ENCODE data around the gene HDGF. TPM values are rescaled to one million over a fixed set of nuclear protein-coding genes. Genes with fewer than 3 reads are reported as not detected.
A peak's percentile ranks its signal among the peaks of the same experiment; 100 is the strongest.

HDGF gene
- total RNA-seq, 1 experiment from 2014 or later, result 310 TPM

GRCh38 chr1:156750711-156751450 lies 594 bp downstream of the HDGF start:
- no peak overlapping the region for H2BK20ac ChIP-seq (ENCODE audit: low read depth, low read length, poor library complexity, severe bottlenecking)
- H3K23me2 ChIP-seq (ENCODE audit: insufficient read length, low read depth, low read length, poor library complexity, severe bottlenecking), result peaks cover 23% of the 10 kb centered on the region
- Mint-ChIP-seq H3K27ac (peak overlapping the region; percentile 88 to 98 (median 96)), H3K27me3 (ENCODE audit: low read depth) (no peaks in the 10 kb centered on the region), H3K9me3 (no peaks in the 10 kb centered on the region), H3K4me1 (peaks cover 46 to 49% of the 10 kb centered on the region in 2 experiments), H3K36me3 (ENCODE audit: insufficient read depth in 1 of 3, low read depth in 3 of 3) (peaks cover 2 to 12% (median 11%) of the 10 kb centered on the region in 3 experiments), H3K4me3 (peak overlapping the region; percentile 91 to 94)
- H3K14ac ChIP-seq (ENCODE audit: insufficient read depth, low read length), result peak overlapping the region; percentile 93
- H3K27me3 ChIP-seq (ENCODE audit: insufficient read depth, low read length), result no peaks in the 10 kb centered on the region
- H3K27ac ChIP-seq (ENCODE audit: insufficient read length, low read depth, low read length), result no peak overlapping the region
- no peak for DNase-seq
- no peak; the same call in 2 of the 3 replicates for TF ChIP-seq CTCF (conservative IDR thresholded peaks at IDR 0.05)
- no CpG with 5 or more reads among the region's 64 CpGs for WGBS (ENCODE audit: extremely low coverage, insufficient read length, low lambda C conversion rate)
- peak overlapping the region; percentile 51 for H2BK120ac ChIP-seq (ENCODE audit: low read depth, low read length, poor library complexity, severe bottlenecking)
- H3K23ac ChIP-seq (ENCODE audit: insufficient read length, low read depth, low read length), result no peak overlapping the region
- H3K4me1 ChIP-seq (ENCODE audit: insufficient read depth, low read length), result peaks cover 25% of the 10 kb centered on the region
- peaks cover 27% of the 10 kb centered on the region; the same call in 1 of the 2 replicates for H3K79me2 ChIP-seq (ENCODE audit: insufficient read depth, low read length)
- H3K56ac ChIP-seq (ENCODE audit: insufficient read length, low read depth, low read length), result no peak overlapping the region
- no peak overlapping the region for H3T11ph ChIP-seq (ENCODE audit: low read length)
- H4K20me1 ChIP-seq (ENCODE audit: control insufficient read depth, insufficient read depth, insufficient read length), result no peaks in the 10 kb centered on the region
- H3K4me2 ChIP-seq (ENCODE audit: insufficient read depth, insufficient read length, low read length), result peak overlapping the region; percentile 73
- H2BK15ac ChIP-seq (ENCODE audit: low read depth, low read length), result no peak overlapping the region; the same call in 1 of the 2 replicates
- no peaks in the 10 kb centered on the region for H3K79me1 ChIP-seq (ENCODE audit: insufficient read depth, low read depth, low read length, poor library complexity, severe bottlenecking)
- H4K5ac ChIP-seq (ENCODE audit: insufficient read length, low read depth, low read length), result no peak overlapping the region
- H4K8ac ChIP-seq (replicated peaks; ENCODE audit: insufficient read length, low read depth, low read length), result no peak overlapping the region
- no peak overlapping the region for H2AFZ ChIP-seq (ENCODE audit: low read length)
- H2AK5ac ChIP-seq (ENCODE audit: insufficient read length, low read length), result no peak overlapping the region
- H3K9ac ChIP-seq (ENCODE audit: extremely low read depth, insufficient read length, low read length), result peak overlapping the region; percentile 85
- no peak overlapping the region; the same call in 1 of the 2 replicates for H3K4ac ChIP-seq (ENCODE audit: low read depth, low read length)
- H2BK12ac ChIP-seq (ENCODE audit: insufficient read length, low read depth, low read length), result no peak overlapping the region
- no peaks in the 10 kb centered on the region for H3K9me3 ChIP-seq (ENCODE audit: control insufficient read depth, low read depth, low read length)
- no peak overlapping the region for H2BK5ac ChIP-seq (ENCODE audit: insufficient read length, low read length)
- H3K18ac ChIP-seq (ENCODE audit: insufficient read length, low read depth, low read length), result peak overlapping the region; percentile 86
- no peak overlapping the region for H4K91ac ChIP-seq (ENCODE audit: insufficient read length, low read depth, low read length)
